NB4 (cell line): ENCODE data around the gene MYO7A.

Source experiments
- MYC ChIP-seq: IDR thresholded peaks from 2 replicates; pipeline ENCODE4 v1.6.1; 2011; ENCODE audit warnings: low read depth, low read length
- POLR2A ChIP-seq: IDR thresholded peaks from 2 replicates; pipeline ENCODE4 v1.6.1; 2011; ENCODE audit warnings: mild to moderate bottlenecking; ENCODE audit not compliant: insufficient read length; ENCODE audit errors: extremely low read depth
- TF ChIP-seq, protein P1 (sequence below): IDR thresholded peaks from 2 replicates; pipeline ENCODE4 v1.6.1; 2011; ENCODE audit warnings: low read depth, low read length
- TF ChIP-seq, protein P2 (sequence below): IDR thresholded peaks from one replicate; pipeline ENCODE4 v1.5.1; 2012; ENCODE audit warnings: low read depth, low read length

DNA sequence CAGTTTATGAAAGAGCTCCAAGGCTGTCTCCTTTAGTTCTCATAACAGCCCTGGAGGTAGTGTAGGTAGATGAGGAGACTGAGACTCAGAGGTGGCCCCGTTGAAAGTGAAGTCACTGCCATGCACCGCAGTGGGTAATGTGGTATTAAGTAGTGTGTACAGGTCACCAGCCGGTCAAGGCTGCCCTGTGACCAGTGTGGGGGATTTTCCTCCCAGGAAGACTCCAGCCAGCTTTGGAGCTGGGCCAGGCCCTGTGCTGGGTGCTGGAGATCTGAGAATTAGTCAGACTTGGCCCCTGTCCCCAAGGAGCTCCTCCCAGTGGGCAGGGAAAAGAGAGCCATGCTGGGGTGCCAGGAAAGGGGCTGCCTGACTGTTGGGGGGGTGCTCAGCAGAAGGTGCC lies 20.1 kb upstream of the MYO7A start:
- TF ChIP-seq, protein P1, sequence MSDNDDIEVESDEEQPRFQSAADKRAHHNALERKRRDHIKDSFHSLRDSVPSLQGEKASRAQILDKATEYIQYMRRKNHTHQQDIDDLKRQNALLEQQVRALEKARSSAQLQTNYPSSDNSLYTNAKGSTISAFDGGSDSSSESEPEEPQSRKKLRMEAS = no peak
- TF ChIP-seq, protein P2, sequence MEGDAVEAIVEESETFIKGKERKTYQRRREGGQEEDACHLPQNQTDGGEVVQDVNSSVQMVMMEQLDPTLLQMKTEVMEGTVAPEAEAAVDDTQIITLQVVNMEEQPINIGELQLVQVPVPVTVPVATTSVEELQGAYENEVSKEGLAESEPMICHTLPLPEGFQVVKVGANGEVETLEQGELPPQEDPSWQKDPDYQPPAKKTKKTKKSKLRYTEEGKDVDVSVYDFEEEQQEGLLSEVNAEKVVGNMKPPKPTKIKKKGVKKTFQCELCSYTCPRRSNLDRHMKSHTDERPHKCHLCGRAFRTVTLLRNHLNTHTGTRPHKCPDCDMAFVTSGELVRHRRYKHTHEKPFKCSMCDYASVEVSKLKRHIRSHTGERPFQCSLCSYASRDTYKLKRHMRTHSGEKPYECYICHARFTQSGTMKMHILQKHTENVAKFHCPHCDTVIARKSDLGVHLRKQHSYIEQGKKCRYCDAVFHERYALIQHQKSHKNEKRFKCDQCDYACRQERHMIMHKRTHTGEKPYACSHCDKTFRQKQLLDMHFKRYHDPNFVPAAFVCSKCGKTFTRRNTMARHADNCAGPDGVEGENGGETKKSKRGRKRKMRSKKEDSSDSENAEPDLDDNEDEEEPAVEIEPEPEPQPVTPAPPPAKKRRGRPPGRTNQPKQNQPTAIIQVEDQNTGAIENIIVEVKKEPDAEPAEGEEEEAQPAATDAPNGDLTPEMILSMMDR = no peak
- no peak for TF ChIP-seq POLR2A
- no peak for TF ChIP-seq MYC
